Psoas muscle (tissue), 8 donors: ENCODE data around the gene CD9. TPM values are rescaled to one million over a fixed set of nuclear protein-coding genes. Genes with fewer than 3 reads are reported as not detected.
"Not testable (repeated sequence)": the region's sequence is repeated elsewhere in the genome, so short reads cannot be mapped to it uniquely, and the experiment has no call there.

ENCODE experiments used
- ATAC-seq, 4 donors: fragments of 200-7000 bp; cut with Tn5 transposase; one replicate each; pipeline ENCODE4 v1.9.1; 2020; ENCODE audit warnings: moderate library complexity in 3 of 4, mild to moderate bottlenecking in 2 of 4
- DNase-seq, 2 donors: peaks; one replicate each; pipeline ENCODE4 v3.0.0-alpha.2; 2020
- H3K27ac ChIP-seq: fragments of 200-600 bp; one replicate; pipeline ENCODE4 v1.8.0; 2022
- H3K27me3 ChIP-seq, 3 donors: fragments of 200-600 bp in 1 of 3; one replicate each; pipeline versions ENCODE4 v1.6.1 to v1.8.0; 2013 to 2022; ENCODE audit warnings: low read length in 2 of 3, mild to moderate bottlenecking in 2 of 3, moderate library complexity in 1 of 3; ENCODE audit not compliant: insufficient read depth in 3 of 3
- H3K36me3 ChIP-seq, 2 donors: fragments of 200-600 bp in 1 of 2; one replicate each; pipeline versions ENCODE4 v1.6.1 to v1.8.0; 2013 to 2022; ENCODE audit warnings: low read depth in 1 of 2, mild to moderate bottlenecking in 1 of 2, moderate library complexity in 1 of 2; ENCODE audit not compliant: insufficient read depth in 1 of 2
- H3K4me1 ChIP-seq: fragments of 200-600 bp; one replicate; pipeline ENCODE4 v1.8.0; 2022
- H3K4me3 ChIP-seq: fragments of 200-600 bp; one replicate; pipeline ENCODE4 v1.8.0; 2022; ENCODE audit warnings: mild to moderate bottlenecking
- H3K9me3 ChIP-seq: fragments of 200-600 bp; one replicate; pipeline ENCODE4 v1.8.0; 2022
- CTCF ChIP-seq: fragments of 200-600 bp; IDR thresholded peaks from one replicate; pipeline ENCODE4 v1.8.0; 2022; ENCODE audit warnings: antibody characterized with exemption
- WGBS, 3 donors: extraction: QIAGEN DNeasy Blood & Tissue Kit; methylation state at CpG; one replicate each; pipeline versions ENCODE4 v1.1.6 to v1.1.7; 2013; 5-methylcytosine and 5-hydroxymethylcytosine counted together
- intact Hi-C, 2 donors: fragments of 100-400 bp; cut with DNase I; formaldehyde crosslinking; loops; one replicate each; pipeline versions ENCODE4 v1.11.0 to v1.14.2; 2022
- polyA plus RNA-seq, 3 donors: library from polyadenylated mRNA; stranded (reverse); fragments of 200-250 nt; gene quantifications; one replicate each; pipeline ENCODE4 v1.2.3, GENCODE V29; 2013
- total RNA-seq, 4 donors: library from RNA; stranded (reverse); fragmentation: NEBNext Ultra II Directional in 2 of 4; extraction: Animal tissue kit (Norgen Biotek cat#: 25700) in 2 of 4; gene quantifications; one replicate each; pipeline versions ENCODE4 v1.2.1 to v1.2.4, GENCODE V29; 2021 to 2023
- donor health status: healthy with polysubstance abuse.
- donor health status: DM: no; HTN: no; CAD: no; lungs with moderate emphysema.
- donor health status: Bipolar disorder and iron deficiency.
- donor health status: healthy.
- donor health status: DM: yes; HTN: yes; CAD: no.
- donor health status: DM: no; HTN: no; CAD: no.
- donor health status: DM: no; HTN: no; CAD: no.
- donor health status: DM: yes; HTN: yes; CAD: no.

Gene CD9
- total and polyA plus RNA-seq, 7 donors = 23.0 to 90.9 (median 37.4) TPM

GRCh38 chr12:6158749-6159148 is 41.5 kb upstream of the CD9 start:
- DNase-seq (no peak), ATAC-seq (no peak)
- intact Hi-C loops = no loop called here
- Histone ChIP-seq H3K4me3 (no peak overlapping the region), H3K27me3 (peaks cover 0 to 2% (median 0%) of the 10 kb centered on the region in 3 donors), H3K9me3 (no peaks in the 10 kb centered on the region), H3K4me1 (no peaks in the 10 kb centered on the region), H3K36me3 (no peaks in the 10 kb centered on the region), H3K27ac (no peak overlapping the region)
- TF ChIP-seq CTCF = no peak
- WGBS, 3 donors = 78 to 83% (median 79%) methylated on average over 11 of the region's 11 CpGs

- WGBS, 3 donors = 72 to 81% (median 78%) methylated on average over 45 to 50 of the region's 50 CpGs
- ATAC-seq, H3K4me1 ChIP-seq, H3K27me3 ChIP-seq, H3K4me3 ChIP-seq, H3K9me3 ChIP-seq, intact Hi-C loops, H3K36me3 ChIP-seq, DNase-seq, H3K27ac ChIP-seq: not testable (repeated sequence)
Measured at GRCh38 chr12:6159166-6160011, 40.8 kb upstream of the CD9 start.

GRCh38 chr12:6160049-6160649 is 40.1 kb upstream of the CD9 start:
- H3K36me3 ChIP-seq, intact Hi-C loops, ATAC-seq, DNase-seq, H3K4me3 ChIP-seq, H3K27me3 ChIP-seq, H3K9me3 ChIP-seq, H3K4me1 ChIP-seq: not testable (repeated sequence)
- WGBS, 3 donors = 86 to 90% (median 88%) methylated on average over 19 of the region's 19 CpGs
- H3K27ac ChIP-seq = peak overlapping the region; percentile 42

- ATAC-seq = peak in 2 of 4 donors; percentile 39 to 49
- peak overlapping the region; percentile 42 for H3K27ac ChIP-seq
Measured at GRCh38 chr12:6161124-6161882, 38.9 kb upstream of the CD9 start.

More at GRCh38 chr12:6161124-6161882, 38.9 kb upstream of the CD9 start:
- Histone ChIP-seq H3K9me3 (no peaks in the 10 kb centered on the region), H3K4me1 (no peaks in the 10 kb centered on the region), H3K27me3 (peaks cover 0 to 2% (median 0%) of the 10 kb centered on the region in 3 donors), H3K4me3 (no peak overlapping the region), H3K36me3 (no peaks in the 10 kb centered on the region)
- peak; percentile 41 to 70 for DNase-seq
- intact Hi-C loops = no loop called here
- no peak for TF ChIP-seq CTCF
- 21 to 22% (median 22%) methylated on average over 16 of the region's 16 CpGs for WGBS, 3 donors
